Measurements from ENCODE around the gene CXCR3. TPM values are rescaled to one million over a fixed set of nuclear protein-coding genes. Genes with fewer than 3 reads are reported as not detected.

Gene CXCR3
- total RNA-seq, 1 experiment from 2014 or later = not detected

GRCh38 chrX:71626576-71626975 is 8.3 kb upstream of the CXCR3 start (continued):
- TF ChIP-seq YY1 (IDR thresholded peaks at IDR 0.05; ENCODE audit: extremely low read depth, insufficient replicate concordance, low read depth, low read length) = no peak
- TF ChIP-seq EGR1 (IDR thresholded peaks at IDR 0.05; ENCODE audit: low read depth) = no peak
- TF ChIP-seq SP1 (IDR thresholded peaks at IDR 0.05; ENCODE audit: low read depth) = no peak
- no peak for TF ChIP-seq JUND (IDR thresholded peaks at IDR 0.05)
- no peak for TF ChIP-seq MAX (IDR thresholded peaks at IDR 0.05)
- no peak for TF ChIP-seq ZFX (IDR thresholded peaks at IDR 0.05)
- TF ChIP-seq REST (IDR thresholded peaks at IDR 0.05; ENCODE audit: low read depth) = no peak

- ATAC-seq = no peak
- no peak overlapping the region for H3K4me2 ChIP-seq (ENCODE audit: low read length)
- CTCF ChIA-PET = no interaction called here
- no peaks in the 10 kb centered on the region for H3K9me2 ChIP-seq (ENCODE audit: insufficient read depth)
- DNase-seq (ENCODE audit: low read depth, low spot score) = no peak
- no peaks in the 10 kb centered on the region for H3K9me3 ChIP-seq (ENCODE audit: control insufficient read depth in 1 of 2, insufficient read depth in 1 of 2, low read depth in 1 of 2, low read length in 2 of 2)
- H2AFZ ChIP-seq (ENCODE audit: low read depth, low read length, poor library complexity, severe bottlenecking) = no peak overlapping the region
- intact Hi-C loops (cut with micrococcal nuclease) = no loop called here
- POLR2A ChIA-PET = no interaction called here
- TF ChIP-seq ELF1 (IDR thresholded peaks at IDR 0.05; ENCODE audit: borderline replicate concordance, low read depth) = no peak
- no peak for TF ChIP-seq ZFX (IDR thresholded peaks at IDR 0.05)
- TF ChIP-seq POLR2AphosphoS5 (IDR thresholded peaks at IDR 0.05; ENCODE audit: low read depth, low read length) = no peak
- no peak for TF ChIP-seq CEBPB (IDR thresholded peaks at IDR 0.05; ENCODE audit: low read depth)
- H3K4me1 ChIP-seq (ENCODE audit: control insufficient read depth in 1 of 2, insufficient read depth in 2 of 2, low read length in 2 of 2) = peaks cover 9 to 19% of the 10 kb centered on the region in 2 experiments
- H3K36me3 ChIP-seq (ENCODE audit: control insufficient read depth in 1 of 2, insufficient read depth in 2 of 2, low read length in 2 of 2) = no peaks in the 10 kb centered on the region
- no peak overlapping the region for H3K9ac ChIP-seq (ENCODE audit: low read length)
- no peaks in the 10 kb centered on the region for H3K27me3 ChIP-seq (ENCODE audit: insufficient read depth, low read length)
- H3K27ac ChIP-seq (ENCODE audit: low read depth, low read length) = no peak overlapping the region
- no peaks in the 10 kb centered on the region for H3K79me2 ChIP-seq (ENCODE audit: insufficient read depth, low read length)
- BruUV-seq (replicated peaks) = no TSS peak
- no peak overlapping the region for H3K4me3 ChIP-seq (replicated peaks in 1 of 2; ENCODE audit: low read depth in 1 of 2, low read length in 2 of 2)
- RAD21 ChIA-PET (ENCODE audit: low non-redundant PET in 1 of 2, low total read pairs in 2 of 2, uncharacterized antibody in 2 of 2, unreplicated experiment in 2 of 2) = no interaction called here
- no peaks in the 10 kb centered on the region for H4K20me1 ChIP-seq (ENCODE audit: insufficient read depth)
Observed at GRCh38 chrX:71625471-71625870, 7.2 kb upstream of the CXCR3 start.

Measured in HCT116 (cell line).